ENCODE results near the gene ATP6V1B1.

ATP6V1B1 gene

DNA sequence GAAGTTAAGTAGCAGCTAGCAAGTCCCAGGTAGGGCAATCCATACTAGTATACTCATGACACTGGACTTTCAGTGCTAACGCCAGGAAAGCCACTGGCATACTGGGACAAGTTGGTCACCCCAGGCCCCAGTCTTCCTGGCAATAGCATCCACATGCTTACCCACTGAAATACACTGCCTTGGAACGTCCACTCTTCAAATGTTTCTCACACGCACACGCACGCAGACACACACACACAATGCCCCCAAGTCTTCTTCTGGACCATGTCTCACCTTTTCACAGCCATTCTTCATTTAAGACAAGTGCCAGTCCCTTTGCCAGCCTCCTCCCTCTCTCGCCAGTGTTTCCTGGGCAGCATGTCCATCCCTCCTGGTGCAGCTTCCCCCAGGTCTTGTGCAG, 67.7 kb downstream of the ATP6V1B1 start:
- CTCF ChIA-PET = interaction anchor here (1.3 to 10.1 kb wide), 3 partner anchors 22 to 153 kb away, joined by 3 to 138 read pairs (median 6); partner anchors contain the start of gene ANKRD53
- POLR2A ChIA-PET = no interaction called here
- TF ChIP-seq, protein P1, sequence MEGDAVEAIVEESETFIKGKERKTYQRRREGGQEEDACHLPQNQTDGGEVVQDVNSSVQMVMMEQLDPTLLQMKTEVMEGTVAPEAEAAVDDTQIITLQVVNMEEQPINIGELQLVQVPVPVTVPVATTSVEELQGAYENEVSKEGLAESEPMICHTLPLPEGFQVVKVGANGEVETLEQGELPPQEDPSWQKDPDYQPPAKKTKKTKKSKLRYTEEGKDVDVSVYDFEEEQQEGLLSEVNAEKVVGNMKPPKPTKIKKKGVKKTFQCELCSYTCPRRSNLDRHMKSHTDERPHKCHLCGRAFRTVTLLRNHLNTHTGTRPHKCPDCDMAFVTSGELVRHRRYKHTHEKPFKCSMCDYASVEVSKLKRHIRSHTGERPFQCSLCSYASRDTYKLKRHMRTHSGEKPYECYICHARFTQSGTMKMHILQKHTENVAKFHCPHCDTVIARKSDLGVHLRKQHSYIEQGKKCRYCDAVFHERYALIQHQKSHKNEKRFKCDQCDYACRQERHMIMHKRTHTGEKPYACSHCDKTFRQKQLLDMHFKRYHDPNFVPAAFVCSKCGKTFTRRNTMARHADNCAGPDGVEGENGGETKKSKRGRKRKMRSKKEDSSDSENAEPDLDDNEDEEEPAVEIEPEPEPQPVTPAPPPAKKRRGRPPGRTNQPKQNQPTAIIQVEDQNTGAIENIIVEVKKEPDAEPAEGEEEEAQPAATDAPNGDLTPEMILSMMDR (IDR thresholded peaks at IDR 0.05; ENCODE audit: control extremely low read depth, extremely low read depth, low read depth, missing control alignments) = no peak
- peak; percentile 6 for DNase-seq (ENCODE audit: extremely low spot score)

DNA sequence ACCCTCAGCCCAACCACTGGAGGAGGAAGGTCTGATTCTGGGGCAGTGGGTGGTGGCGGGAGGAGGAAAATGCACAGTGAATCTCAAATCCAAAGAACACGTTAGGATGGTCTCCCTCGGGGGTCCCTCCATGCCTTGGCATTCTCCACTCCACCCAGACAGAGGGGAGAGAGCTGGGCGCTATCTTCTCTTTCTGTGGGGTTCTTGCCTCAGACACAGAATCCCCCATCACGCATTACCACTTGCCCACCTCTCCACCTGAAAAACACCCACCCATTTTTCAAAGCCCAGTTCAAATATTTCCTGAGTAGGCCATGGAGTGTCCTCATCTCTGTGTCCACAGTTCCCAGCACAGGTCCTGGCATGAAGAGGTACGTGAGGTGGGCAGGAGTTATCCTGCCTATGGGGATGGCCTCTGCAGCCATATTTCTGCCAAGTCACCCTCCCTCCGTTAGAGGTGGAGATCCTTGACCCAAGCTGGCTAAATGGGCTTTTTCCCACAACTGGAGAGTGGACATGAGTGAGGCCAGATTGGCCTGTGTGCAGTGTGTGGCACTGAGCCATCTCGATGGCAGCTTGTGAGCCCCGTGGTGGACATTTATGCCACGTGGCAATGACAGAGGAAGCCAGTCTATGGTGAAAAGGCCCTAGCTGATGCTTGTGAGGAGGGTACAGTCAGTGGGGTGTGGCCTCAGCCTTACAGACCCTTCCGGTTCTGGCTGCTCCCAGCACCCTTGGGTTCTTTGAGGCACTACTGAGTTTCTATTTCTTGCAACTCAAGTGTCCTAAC, 68.5 kb downstream of the ATP6V1B1 start:
- CTCF ChIA-PET = interaction anchor here (1.3 to 10.1 kb wide), 4 partner anchors 23 to 57 kb away, joined by 3 to 138 read pairs (median 4); partner anchors contain the start of gene ANKRD53
- POLR2A ChIA-PET = interaction anchor here (0.6 kb wide), 1 partner anchor 108 kb away, joined by 6 read pairs; no protein-coding TSS in a partner anchor
- DNase-seq (ENCODE audit: extremely low spot score) = peak; percentile 3
- TF ChIP-seq, protein P1 (IDR thresholded peaks at IDR 0.05; ENCODE audit: control extremely low read depth, extremely low read depth, low read depth, missing control alignments) = no peak

DNA sequence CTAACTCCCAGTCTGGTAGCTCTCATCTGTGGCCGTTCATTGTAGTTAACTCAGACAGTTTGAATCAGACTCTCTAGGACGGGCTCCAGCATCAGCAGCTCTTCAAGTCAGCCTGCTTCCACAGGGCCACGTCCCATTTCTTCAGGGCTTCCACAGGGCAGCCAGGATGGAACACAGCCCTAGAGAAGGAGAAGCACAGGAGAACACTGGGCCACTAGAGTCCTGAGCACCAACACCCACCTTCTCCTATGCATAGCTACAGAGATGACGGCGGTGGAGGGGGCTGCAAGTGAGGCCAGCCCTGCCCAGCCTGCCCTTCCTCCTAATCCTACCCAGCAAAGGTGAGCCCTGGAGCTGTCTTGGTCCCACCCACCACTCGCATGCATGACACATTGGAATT, 69.2 kb downstream of the ATP6V1B1 start:
- POLR2A ChIA-PET = interaction anchor here (0.6 kb wide), 1 partner anchor 108 kb away, joined by 6 read pairs; no protein-coding TSS in a partner anchor
- DNase-seq (ENCODE audit: extremely low spot score) = peak; percentile 4

DNA sequence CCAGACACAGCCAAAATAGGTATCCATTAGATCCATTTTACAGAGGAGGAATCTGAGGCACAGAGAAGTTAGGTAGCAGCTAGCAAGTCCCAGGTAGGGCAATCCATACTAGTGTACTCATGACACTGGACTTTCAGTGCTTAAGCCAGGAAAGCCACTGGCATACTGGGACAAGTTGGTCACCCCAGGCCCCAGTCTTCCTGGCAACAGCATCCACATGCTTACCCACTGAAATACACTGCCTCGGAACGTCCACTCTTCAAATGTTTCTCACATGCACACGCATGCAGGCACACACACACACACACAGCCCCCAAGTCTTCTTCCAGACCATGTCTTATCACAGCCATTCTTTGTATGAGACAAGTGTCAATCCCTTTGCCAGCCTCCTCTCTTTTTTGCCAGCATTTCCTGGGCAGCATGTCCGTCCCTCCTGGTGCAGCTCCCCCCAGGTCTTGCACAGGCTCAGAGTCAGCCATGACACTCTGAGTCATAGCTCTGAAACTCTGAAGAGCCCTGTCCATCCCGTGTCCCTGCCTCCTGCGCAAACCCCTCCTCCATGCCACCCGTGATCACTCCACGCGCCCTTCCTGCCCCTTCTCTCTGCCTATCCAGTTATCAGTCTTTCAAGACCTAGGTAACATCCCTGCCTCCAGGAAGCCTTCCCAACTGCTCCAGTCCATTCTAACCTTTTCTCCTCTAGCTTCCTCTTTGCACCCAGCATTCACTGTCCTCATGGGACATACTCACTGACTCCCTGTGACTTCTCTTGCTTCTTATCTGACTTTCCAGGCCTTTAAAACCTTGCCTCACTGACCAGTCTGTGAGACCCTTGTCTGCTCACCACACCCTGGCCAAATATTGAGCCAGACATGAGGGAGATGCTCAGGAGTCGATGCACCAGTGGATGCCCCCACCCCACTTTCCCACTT, 69.8 kb downstream of the ATP6V1B1 start:
- TF ChIP-seq, protein P1 (IDR thresholded peaks at IDR 0.05; ENCODE audit: control extremely low read depth, extremely low read depth, low read depth, missing control alignments) = no peak
- peak; percentile 4 for DNase-seq (ENCODE audit: extremely low spot score)
- ChIA-PET POLR2A (no interaction called here), CTCF (interaction anchor here (0.9 to 10.1 kb wide), 4 partner anchors 24 to 120 kb away, joined by 3 to 138 read pairs (median 4); partner anchors contain the start of gene ANKRD53)

More for the DNA sequence above, 69.2 kb downstream of the ATP6V1B1 start:
- TF ChIP-seq, protein P1 (IDR thresholded peaks at IDR 0.05; ENCODE audit: control extremely low read depth, extremely low read depth, low read depth, missing control alignments) = no peak
- CTCF ChIA-PET = interaction anchor here (0.9 to 10.1 kb wide), 4 partner anchors 23 to 121 kb away, joined by 3 to 138 read pairs (median 4); partner anchors contain the start of gene ANKRD53

DNA sequence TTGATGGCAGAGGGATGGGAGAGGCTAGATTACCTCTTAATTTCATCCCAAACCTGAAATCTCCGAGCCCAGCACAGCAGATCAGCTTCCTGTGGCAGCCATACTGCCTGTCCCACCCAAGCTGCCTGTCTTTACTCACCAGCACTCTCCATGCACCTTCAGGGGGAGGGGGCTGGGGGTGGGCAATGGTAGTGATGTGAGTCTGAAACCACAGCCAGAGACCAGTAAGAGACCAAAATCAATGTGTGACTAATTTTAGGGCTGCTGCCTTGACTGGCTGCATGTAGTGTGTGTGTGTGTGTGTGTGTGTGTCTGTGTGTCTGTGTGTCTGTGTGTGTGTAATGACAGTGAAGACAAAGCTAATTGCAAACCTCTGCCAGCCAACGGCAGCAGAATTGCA, 70.6 kb downstream of the ATP6V1B1 start:
- POLR2A ChIA-PET = no interaction called here
- CTCF ChIA-PET = interaction anchor here (2.0 to 10.1 kb wide), 2 partner anchors 25 to 58 kb away, joined by 6 to 138 read pairs; partner anchors contain the start of gene ANKRD53
- TF ChIP-seq, protein P1 (IDR thresholded peaks at IDR 0.05; ENCODE audit: control extremely low read depth, extremely low read depth, low read depth, missing control alignments) = no peak
- no peak for DNase-seq (ENCODE audit: extremely low spot score)

Measured in GM10248 (cell line).